ENCODE data around the gene NETO2.
A peak's percentile ranks its signal among the peaks of the same experiment; 100 is the strongest.

NETO2 gene

GRCh38 chr16:47046726-47047523 lies 96.8 kb downstream of the NETO2 start:
- DNase-seq (ENCODE audit: low read depth), result no peak

GRCh38 chr16:47045459-47045858 lies 98.3 kb downstream of the NETO2 start:
- DNase-seq (ENCODE audit: low read depth), result no peak

DNA sequence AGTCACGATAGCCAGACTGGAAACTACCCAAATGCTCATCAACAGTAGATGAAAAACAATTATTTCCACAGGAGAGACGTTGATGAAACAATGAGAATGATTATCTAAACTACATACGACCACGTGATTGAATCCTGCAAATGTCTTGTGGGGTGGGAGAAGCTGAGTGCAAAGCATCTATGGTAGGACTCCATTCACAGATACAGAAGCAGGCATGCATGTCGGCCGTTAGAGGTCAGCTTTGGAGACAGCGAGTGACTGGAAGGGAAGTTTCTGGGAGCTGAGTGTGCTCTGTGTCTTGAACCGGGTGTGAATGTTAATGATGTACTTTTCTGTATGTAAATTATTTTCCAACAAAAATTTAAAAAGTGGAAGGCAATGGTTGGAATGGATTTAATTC lies 98.7 kb downstream of the NETO2 start:
- peak; percentile 28 for DNase-seq (ENCODE audit: low read depth)

GRCh38 chr16:47043970-47044684 lies 99.6 kb downstream of the NETO2 start:
- no peak for DNase-seq (ENCODE audit: low read depth)

DNA sequence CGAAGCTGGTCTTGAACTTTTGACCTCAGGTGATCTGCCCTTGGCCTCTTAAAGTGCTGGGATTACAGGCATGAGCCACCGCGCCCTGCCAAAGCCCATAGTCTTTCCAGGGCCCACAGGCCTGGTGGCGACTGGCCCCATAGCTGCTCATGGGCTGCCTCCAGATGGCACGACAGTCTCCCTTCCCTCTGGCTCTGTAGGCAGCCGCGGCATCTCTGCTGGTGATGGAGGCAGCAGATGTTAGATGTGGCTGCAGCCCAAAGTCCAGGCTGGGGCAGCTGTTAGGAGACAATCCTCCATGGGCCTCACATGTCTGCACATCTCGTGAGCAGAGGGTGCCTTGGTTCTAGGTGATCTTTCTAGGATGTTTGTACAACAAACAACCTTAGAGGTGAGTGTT lies 100.5 kb downstream of the NETO2 start:
- no peak for DNase-seq (ENCODE audit: low read depth)

DNA sequence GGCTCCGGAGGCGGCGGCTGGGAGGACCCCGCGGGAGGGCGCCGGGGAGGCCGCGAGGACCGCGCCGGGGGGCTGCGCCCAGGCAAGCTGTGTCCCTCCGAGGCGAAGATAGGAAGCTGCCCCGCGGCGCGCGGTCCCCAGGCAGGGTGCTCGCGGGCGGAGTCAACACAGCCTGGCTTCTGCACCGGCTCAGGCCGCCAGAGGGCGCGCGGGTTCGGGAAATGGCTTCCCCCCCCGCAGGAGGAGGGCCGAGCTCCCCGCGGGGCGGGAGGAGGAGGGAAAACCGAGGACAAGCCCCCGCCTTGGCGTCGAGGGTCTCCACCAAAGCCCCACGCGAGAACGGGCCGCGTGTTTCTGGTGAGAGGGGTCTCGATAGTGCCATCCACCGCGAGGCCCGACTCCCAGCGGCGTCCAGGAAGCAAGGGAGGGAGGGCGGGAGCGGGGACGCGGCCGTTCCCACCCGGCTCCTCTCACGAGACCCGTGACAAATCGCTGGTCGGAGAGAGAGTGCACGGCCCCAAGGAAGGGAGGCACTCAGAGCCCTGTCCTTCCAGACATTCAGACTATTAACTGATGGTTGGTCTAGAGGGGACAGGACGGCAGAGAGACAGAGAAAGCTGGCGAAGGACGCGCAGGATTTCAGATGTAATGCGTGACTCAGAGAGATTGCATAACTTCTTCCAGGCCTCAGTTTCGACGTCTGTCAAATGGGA lies 105.8 kb downstream of the NETO2 start:
- peak; percentile 84 for DNase-seq (ENCODE audit: low read depth)

DNA sequence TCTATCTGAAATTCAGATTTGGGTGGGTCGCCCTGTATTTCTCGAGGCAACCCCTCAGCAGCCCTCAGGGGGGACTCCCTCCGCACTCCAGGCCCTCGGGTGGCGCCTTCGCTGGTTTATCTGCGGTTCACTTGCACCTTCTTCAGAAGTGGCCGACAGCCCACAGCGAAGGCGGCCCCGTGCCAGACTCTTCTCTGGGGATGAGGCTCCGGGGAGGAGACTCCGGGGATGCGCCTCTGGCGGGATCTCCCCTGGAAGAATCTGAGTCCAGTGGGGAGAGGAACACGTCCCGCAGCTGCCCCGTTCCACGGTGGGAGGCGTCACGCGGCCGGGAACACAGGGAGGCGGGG lies 106.4 kb downstream of the NETO2 start:
- no peak for DNase-seq (ENCODE audit: low read depth)

DNA sequence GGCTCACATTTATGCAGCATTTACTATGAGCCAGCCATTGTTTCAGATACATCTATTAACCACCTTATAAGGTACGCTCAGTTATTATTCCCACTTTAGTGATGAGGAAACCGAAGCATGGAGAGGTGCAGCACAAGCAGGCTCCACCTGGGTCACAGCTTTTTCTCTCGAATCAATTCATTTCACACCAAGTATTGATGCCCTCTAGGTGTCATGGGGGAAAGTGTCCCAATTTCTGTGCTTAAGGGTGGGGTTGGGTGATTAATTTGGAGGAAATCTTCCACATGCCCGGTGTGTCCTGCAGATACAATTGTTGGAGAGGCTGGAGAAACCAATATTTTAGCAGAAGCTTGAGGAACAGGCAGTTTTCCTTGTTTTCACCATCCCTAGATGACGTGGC lies 107.5 kb downstream of the NETO2 start:
- DNase-seq (ENCODE audit: low read depth), result no peak

DNA sequence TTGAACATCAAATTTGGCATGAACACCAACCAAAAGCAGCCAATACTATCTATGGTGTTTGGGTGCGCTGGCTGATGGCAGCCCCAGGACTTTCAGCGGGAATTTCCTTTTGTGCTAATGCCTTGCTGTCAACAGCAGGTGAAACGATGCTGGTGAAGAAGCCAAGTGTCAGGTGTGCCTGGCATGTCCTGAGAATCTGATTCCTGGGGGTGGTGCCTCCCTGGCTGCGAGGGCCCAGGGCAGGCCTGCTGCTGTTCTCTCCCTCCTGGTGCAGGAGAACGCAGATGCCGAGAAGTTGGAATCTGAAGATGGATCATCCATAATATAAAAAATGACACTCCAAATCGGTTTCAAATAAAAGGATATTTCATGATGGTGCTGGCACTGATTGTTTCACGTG lies 108.3 kb downstream of the NETO2 start:
- no peak for DNase-seq (ENCODE audit: low read depth)

DNA sequence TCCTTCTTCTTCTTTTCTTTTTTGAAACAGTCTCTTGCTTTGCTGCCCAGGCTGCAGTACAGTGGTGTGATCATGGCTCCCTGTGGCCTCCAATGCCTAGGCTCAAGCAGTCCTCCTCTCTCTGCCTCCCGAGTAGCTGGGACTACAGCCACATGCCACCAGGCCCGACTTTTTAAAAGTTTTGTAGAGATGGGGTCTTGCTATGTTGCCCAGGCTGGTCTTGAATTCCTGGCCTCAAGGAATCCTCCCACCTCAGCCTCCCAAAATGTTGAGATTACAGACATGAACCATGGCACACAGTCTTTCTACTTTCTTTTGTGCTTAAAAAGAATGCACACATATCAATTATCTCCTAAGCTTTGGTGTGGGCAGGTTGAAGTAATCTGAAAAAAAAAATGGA lies 109.3 kb downstream of the NETO2 start:
- no peak for DNase-seq (ENCODE audit: low read depth)

- no peak for DNase-seq (ENCODE audit: low read depth)
Measured at GRCh38 chr16:47033176-47033575, 110.6 kb downstream of the NETO2 start.

DNA sequence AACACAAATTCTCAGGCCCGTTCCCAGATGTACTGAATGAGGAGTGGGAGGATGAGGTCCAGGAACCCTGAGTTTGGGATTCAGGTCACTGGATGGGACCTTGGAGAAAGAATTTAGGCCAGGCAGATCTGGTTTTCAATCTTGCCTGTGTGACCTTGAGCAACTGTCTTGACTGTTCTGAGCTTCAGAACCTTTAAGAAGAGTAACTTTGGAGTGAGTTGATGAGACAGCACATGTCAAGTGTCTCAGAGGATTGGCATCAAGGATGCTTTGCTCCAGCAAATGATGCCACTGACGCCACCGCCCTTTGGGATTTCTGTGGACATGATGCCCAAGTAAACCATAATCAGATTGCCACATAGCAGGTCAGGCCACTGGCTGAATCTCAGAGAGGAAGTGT lies 114.0 kb downstream of the NETO2 start:
- DNase-seq (ENCODE audit: low read depth), result no peak

DNA sequence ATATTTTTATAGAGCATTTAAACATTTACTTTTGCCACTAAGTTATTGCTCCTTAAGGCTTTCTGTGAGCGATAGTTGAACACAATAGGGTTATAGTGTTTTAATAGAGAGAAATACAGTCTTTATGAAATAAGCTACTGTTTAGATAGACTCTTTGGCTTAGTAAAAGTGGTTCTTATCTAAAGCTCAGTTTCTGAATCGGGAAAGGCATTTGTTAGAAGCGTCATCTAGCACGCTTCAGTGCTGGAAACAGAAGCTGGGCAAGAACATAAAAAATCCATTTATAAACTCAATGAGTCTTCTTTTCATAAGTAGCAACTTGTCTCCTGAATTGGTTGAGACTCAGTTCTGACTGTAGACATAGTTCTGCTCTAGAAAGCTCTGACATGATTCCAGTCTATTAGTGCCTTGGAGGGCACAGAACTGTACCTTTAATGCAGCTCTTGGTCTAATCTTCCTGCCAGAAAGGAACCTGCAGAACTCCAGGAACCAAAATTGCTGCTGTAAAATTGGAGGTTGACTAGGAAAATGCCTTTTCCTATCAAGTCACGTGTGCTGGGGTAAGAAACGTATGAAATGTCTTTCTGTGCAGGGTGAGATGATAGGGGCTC lies 114.9 kb downstream of the NETO2 start:
- DNase-seq (ENCODE audit: low read depth), result no peak

All from ELR (cell line).